H1 (cell line): Measurements from ENCODE around the gene MVD. TPM values are rescaled to one million over a fixed set of nuclear protein-coding genes. Genes with fewer than 3 reads are reported as not detected.

Experiments
- CTCF ChIA-PET: fragments of 300-600 bp; sonication (Branson Sonifier 250); formaldehyde crosslinking; loops from one replicate; lab custom pipeline; 2021; ENCODE audit not compliant: partially characterized antibody; lab: Charles Lee
- POLR2A ChIA-PET: fragments of 300-600 bp; sonication (Branson Sonifier 250); formaldehyde crosslinking; loops from one replicate; lab custom pipeline; 2021; ENCODE audit warnings: inconsistent platforms; ENCODE audit not compliant: partially characterized antibody; lab: Charles Lee
- DNase-seq, 2 experiments: peaks; one replicate each; pipeline versions ENCODE4 v3.0.0 to v3.0.0-alpha.2; 2010 to 2022; ENCODE audit warnings: low spot score in 2 of 2, low read depth in 1 of 2, mixed read lengths in 1 of 2
- FAIRE-seq: peaks from 2 replicates; lab custom pipeline; 2011; peaks lifted over from hg19 to GRCh38; lab: Jason Lieb, UNC
- H2AFZ ChIP-seq: 2 replicates; pipeline ENCODE4 v1.8.1; 2012; ENCODE audit warnings: low read length, inconsistent platforms
- H2AK5ac ChIP-seq: 2 replicates; pipeline ENCODE4 v1.6.1; 2013; ENCODE audit warnings: low read depth, low read length
- H2BK120ac ChIP-seq: replicated peaks from 2 replicates; pipeline ENCODE3; 2013; ENCODE audit warnings: low read depth, low read length, inconsistent platforms
- H2BK12ac ChIP-seq: 2 replicates; pipeline ENCODE4 v1.6.1; 2013; ENCODE audit warnings: low read depth, low read length
- H2BK15ac ChIP-seq: 2 replicates; pipeline ENCODE4 v1.6.1; 2013; ENCODE audit warnings: low read length
- H2BK20ac ChIP-seq: 2 replicates; pipeline ENCODE4 v1.6.1; 2013; ENCODE audit warnings: low read length
- H2BK5ac ChIP-seq: 2 replicates; pipeline ENCODE4 v1.6.1; 2013; ENCODE audit warnings: low read depth, low read length
- H3K14ac ChIP-seq: 2 replicates; pipeline ENCODE4 v1.6.1; 2013; ENCODE audit warnings: inconsistent platforms; ENCODE audit not compliant: insufficient read length
- H3K18ac ChIP-seq: 2 replicates; pipeline ENCODE4 v1.6.1; 2013; ENCODE audit warnings: low read length; ENCODE audit errors: extremely low read depth
- H3K23ac ChIP-seq: 2 replicates; pipeline ENCODE4 v1.6.1; 2013; ENCODE audit warnings: inconsistent platforms; ENCODE audit not compliant: insufficient read length
- H3K23me2 ChIP-seq: 2 replicates; pipeline ENCODE4 v1.6.1; 2013; ENCODE audit warnings: low read depth, low read length
- H3K27ac ChIP-seq: 2 replicates; pipeline ENCODE4 v1.6.1; 2011; ENCODE audit warnings: low read depth, low read length, inconsistent platforms
- H3K27me3 ChIP-seq, 4 experiments: replicated peaks in 1 of 4; 1 replicate in 1 of 4; 2 replicates in 3 of 4; pipeline versions ENCODE4 v1.6.1 to v1.8.1; 2011 to 2013; ENCODE audit warnings: low read length in 3 of 4, mild to moderate bottlenecking in 3 of 4, inconsistent platforms in 2 of 4, mixed read lengths in 2 of 4, moderate library complexity in 1 of 4; ENCODE audit not compliant: control insufficient read depth in 3 of 4, insufficient read depth in 3 of 4; ENCODE audit errors: extremely low read depth in 1 of 4
- H3K36me3 ChIP-seq, 4 experiments: 2 replicates each; pipeline versions ENCODE4 v1.6.1 to v1.8.1; 2011 to 2013; ENCODE audit warnings: mild to moderate bottlenecking in 4 of 4, low read length in 3 of 4, moderate library complexity in 2 of 4, control low read depth in 1 of 4, inconsistent platforms in 1 of 4; ENCODE audit not compliant: insufficient read depth in 4 of 4, control insufficient read depth in 2 of 4
- H3K4ac ChIP-seq: replicated peaks from 2 replicates; pipeline ENCODE3; 2013; ENCODE audit warnings: low read length, low read depth, mixed read lengths, inconsistent platforms; ENCODE audit not compliant: insufficient read length
- H3K4me1 ChIP-seq, 4 experiments: replicated peaks in 1 of 4; 1 replicate in 1 of 4; 2 replicates in 3 of 4; pipeline versions ENCODE4 v1.6.1 to v1.8.1; 2011 to 2013; ENCODE audit warnings: low read length in 3 of 4, inconsistent platforms in 2 of 4, mixed read lengths in 1 of 4; ENCODE audit not compliant: insufficient read depth in 4 of 4, control insufficient read depth in 3 of 4
- H3K4me2 ChIP-seq, 2 experiments: 2 replicates each; pipeline versions ENCODE4 v1.6.1 to v1.8.1; 2011 to 2013; ENCODE audit warnings: low read depth in 2 of 2, low read length in 2 of 2, control low read depth in 1 of 2, inconsistent platforms in 1 of 2, mild to moderate bottlenecking in 1 of 2; ENCODE audit not compliant: insufficient read depth in 1 of 2
- H3K4me3 ChIP-seq, 4 experiments: fragments of 200-600, 300-600 bp in 1 of 4; sonication (generic), shearing (Covaris generic), sonication (Bioruptor Twin) in 1 of 4; 2 replicates each; pipeline versions ENCODE4 v1.5.1 to v1.8.1; 2011 to 2016; ENCODE audit warnings: low read length in 4 of 4, low read depth in 3 of 4, control low read depth in 2 of 4, inconsistent platforms in 2 of 4, mild to moderate bottlenecking in 2 of 4, mixed read lengths in 1 of 4, moderate library complexity in 1 of 4; ENCODE audit not compliant: insufficient read depth in 2 of 4; ENCODE audit errors: extremely low read depth in 1 of 4
- H3K56ac ChIP-seq: replicated peaks from 2 replicates; pipeline ENCODE3; 2013; ENCODE audit warnings: low read depth, mild to moderate bottlenecking, mixed read lengths, low read length, inconsistent platforms; ENCODE audit not compliant: insufficient read length
- H3K79me1 ChIP-seq: 2 replicates; pipeline ENCODE4 v1.6.1; 2013; ENCODE audit warnings: low read depth, low read length, control low read depth
- H3K79me2 ChIP-seq, 2 experiments: 2 replicates each; pipeline versions ENCODE4 v1.6.1 to v1.8.1; 2012 to 2013; ENCODE audit warnings: low read length in 2 of 2, mild to moderate bottlenecking in 2 of 2, inconsistent platforms in 1 of 2; ENCODE audit not compliant: insufficient read depth in 2 of 2, control insufficient read depth in 1 of 2
- H3K9ac ChIP-seq, 4 experiments: replicated peaks in 1 of 4; 1 replicate in 1 of 4; 2 replicates in 3 of 4; pipeline versions ENCODE4 v1.6.1 to v1.8.1; 2011 to 2013; ENCODE audit warnings: low read depth in 3 of 4, low read length in 3 of 4, control low read depth in 2 of 4, mild to moderate bottlenecking in 2 of 4, moderate library complexity in 2 of 4, inconsistent platforms in 1 of 4; ENCODE audit errors: extremely low read depth in 1 of 4
- H3K9me3 ChIP-seq, 2 experiments: 2 replicates each; pipeline versions ENCODE4 v1.6.1 to v1.8.1; 2012 to 2013; ENCODE audit warnings: mild to moderate bottlenecking in 2 of 2, moderate library complexity in 2 of 2, control low read depth in 1 of 2, inconsistent platforms in 1 of 2, low read depth in 1 of 2, low read length in 1 of 2, mixed read lengths in 1 of 2; ENCODE audit not compliant: insufficient read depth in 2 of 2
- H4K20me1 ChIP-seq, 2 experiments: replicated peaks in 1 of 2; 2 replicates each; pipeline versions ENCODE3 to v1.8.1; 2011 to 2013; ENCODE audit warnings: inconsistent platforms in 2 of 2, low read length in 2 of 2, mild to moderate bottlenecking in 1 of 2; ENCODE audit not compliant: insufficient read depth in 2 of 2, control insufficient read depth in 1 of 2
- H4K5ac ChIP-seq: 2 replicates; pipeline ENCODE4 v1.6.1; 2013; ENCODE audit warnings: low read length, low read depth, mixed read lengths, inconsistent platforms; ENCODE audit not compliant: insufficient read length
- H4K8ac ChIP-seq: 2 replicates; pipeline ENCODE4 v1.8.0; 2013; ENCODE audit warnings: mild to moderate bottlenecking, moderate library complexity, low read length, inconsistent platforms; ENCODE audit not compliant: insufficient read depth; ENCODE audit errors: extremely low read depth
- H4K91ac ChIP-seq: replicated peaks from 2 replicates; pipeline ENCODE3; 2013; ENCODE audit warnings: low read length, mixed read lengths, inconsistent platforms; ENCODE audit not compliant: insufficient read length
- ATF3 ChIP-seq: IDR thresholded peaks from 2 replicates; pipeline ENCODE4 v1.6.1; 2011; ENCODE audit warnings: low read depth, mild to moderate bottlenecking, low read length; ENCODE audit not compliant: insufficient read depth
- FOSL1 ChIP-seq: IDR thresholded peaks from 2 replicates; pipeline ENCODE4 v1.6.1; 2011; ENCODE audit warnings: mild to moderate bottlenecking, low read depth, low read length, moderate library complexity; ENCODE audit not compliant: insufficient read depth
- RXRA ChIP-seq: IDR thresholded peaks from 2 replicates; pipeline ENCODE4 v1.6.1; 2011; ENCODE audit warnings: low read depth, mild to moderate bottlenecking, low read length, moderate library complexity; ENCODE audit not compliant: insufficient read depth
- SIX5 ChIP-seq: IDR thresholded peaks from 2 replicates; pipeline ENCODE4 v1.6.1; 2011; ENCODE audit warnings: mild to moderate bottlenecking, low read depth, low read length
- SP1 ChIP-seq: IDR thresholded peaks from 2 replicates; pipeline ENCODE4 v1.6.1; 2011; ENCODE audit warnings: low read depth, low read length
- TAF7 ChIP-seq: optimal IDR thresholded peaks from 2 replicates; pipeline ENCODE3; 2011; ENCODE audit warnings: low read depth, mild to moderate bottlenecking, inconsistent platforms, low read length, moderate library complexity, borderline replicate concordance
- ZNF274 ChIP-seq: IDR thresholded peaks from 2 replicates; pipeline ENCODE4 v1.7.0; 2012; ENCODE audit warnings: low read length, borderline replicate concordance; ENCODE audit errors: extremely low read depth
- WGBS, 2 experiments: shearing (Covaris generic) in 1 of 2; methylation state at CpG; one replicate each; pipeline versions ENCODE4 v1.1.6 to v1.1.7; 2013 to 2015; ENCODE audit warnings: low lambda C conversion rate in 2 of 2, mixed read lengths in 2 of 2, inconsistent platforms in 1 of 2, low coverage in 1 of 2, missing lambda C conversion rate in 1 of 2; ENCODE audit not compliant: insufficient replicate concordance in 2 of 2, insufficient coverage in 1 of 2, insufficient read length in 1 of 2; ENCODE audit errors: extremely low coverage in 1 of 2, missing lambda C conversion rate in 1 of 2; 5-methylcytosine and 5-hydroxymethylcytosine counted together
- polyA plus RNA-seq, 7 experiments: library from polyadenylated mRNA; depleted of rRNA in 3 of 7; stranded (reverse) in 5 of 7; unstranded in 2 of 7; fragments of >200 nt in 5 of 7; fragments of 200-250 nt in 2 of 7; gene quantifications; 1 replicate in 5 of 7; 2 replicates in 1 of 7; 4 replicates in 1 of 7; pipeline versions ENCODE4 v1.2.1 to v1.2.3, GENCODE V29; 2011 to 2013; ENCODE audit warnings: missing spikeins in 2 of 7, mixed read lengths in 2 of 7
- total RNA-seq: library from RNA; stranded (reverse); fragmentation: NEBNext Ultra II Directional; extraction: Animal tissue kit (Norgen Biotek cat#: 25700); gene quantifications from 2 replicates; pipeline ENCODE4 v1.2.1, GENCODE V29; 2021

The MVD gene
- total and polyA plus RNA-seq, 2 of the 8 experiments (the other 6 are each of a cell fraction or from before 2014, with no cell fraction given) = 47.2 to 77.3 TPM

GRCh38 chr16:88640039-88640495 lies 22.8 kb downstream of the MVD start:
- no peak overlapping the region for H3K4me2 ChIP-seq
- CTCF ChIA-PET = interaction anchor here (1.0 to 3.6 kb wide), 7 partner anchors 9 to 97 kb away, joined by 3 to 19 read pairs (median 6); no protein-coding TSS in a partner anchor
- no peak for TF ChIP-seq TAF7
- TF ChIP-seq SP1 = no peak
- no peak for TF ChIP-seq SIX5
- no peak for TF ChIP-seq ATF3
- no peak for TF ChIP-seq RXRA
- no peak for TF ChIP-seq FOSL1
- no peak for TF ChIP-seq ZNF274

More at GRCh38 chr16:88640039-88640495, 22.8 kb downstream of the MVD start:
- H2AK5ac ChIP-seq = peak overlapping the region; percentile 99; the same call in 1 of the 2 replicates
- H4K91ac ChIP-seq = peak overlapping the region; percentile 95
- H2BK12ac ChIP-seq = 0 out of 2 replicates have a peak overlapping the region, but pooled peaks have one; percentile 63
- H3K9me3 ChIP-seq = no peaks in the 10 kb centered on the region
- H2BK5ac ChIP-seq = peak overlapping the region; percentile 94; the same call in 1 of the 2 replicates
- no peak overlapping the region; the same call in 1 of the 2 replicates for H3K18ac ChIP-seq
- no peak for DNase-seq
- H3K4me3 ChIP-seq = peak overlapping the region in 1 of 4 experiments; percentile 39; a peak in 2 of 8 replicates
- H3K23me2 ChIP-seq = peaks cover 3% of the 10 kb centered on the region
- no peaks in the 10 kb centered on the region for H3K79me2 ChIP-seq
- H4K8ac ChIP-seq = peak overlapping the region; percentile 93; the same call in 1 of the 2 replicates
- no peak overlapping the region for H3K4ac ChIP-seq
- H3K56ac ChIP-seq = no peak overlapping the region
- H2BK20ac ChIP-seq = no peak overlapping the region; the same call in 1 of the 2 replicates
- H4K20me1 ChIP-seq = peaks cover 0 to 3% of the 10 kb centered on the region in 2 experiments
- no peak overlapping the region for H4K5ac ChIP-seq
- 81% methylated on average over 12 of the region's 13 CpGs; no CpG with 5 or more reads in 1 of the 2 experiments for WGBS, 2 experiments
- H2BK15ac ChIP-seq = peak overlapping the region; percentile 95; the same call in 1 of the 2 replicates
- no peak overlapping the region for H3K14ac ChIP-seq
- no peak overlapping the region for H3K9ac ChIP-seq
- H3K4me1 ChIP-seq = peaks cover 5 to 36% (median 24%) of the 10 kb centered on the region in 4 experiments
- no peak overlapping the region for H3K23ac ChIP-seq
- no peak overlapping the region for H2AFZ ChIP-seq
- peaks cover 0 to 4% (median 1%) of the 10 kb centered on the region in 4 experiments; a peak in 2 of 7 replicates for H3K27me3 ChIP-seq
- H3K27ac ChIP-seq = no peak overlapping the region
- peaks cover 0 to 5% (median 0%) of the 10 kb centered on the region in 4 experiments; a peak in 1 of 8 replicates for H3K36me3 ChIP-seq
- no peak for FAIRE-seq
- no peak overlapping the region for H2BK120ac ChIP-seq
- POLR2A ChIA-PET = interaction anchor here (1.0 to 3.5 kb wide), 5 partner anchors 9 to 81 kb away, joined by 3 to 35 read pairs (median 13); partner anchors contain the start of genes CYBA and MVD
- no peaks in the 10 kb centered on the region for H3K79me1 ChIP-seq
